ENCODE measurements around the gene CBX1. TPM values are rescaled to one million over a fixed set of nuclear protein-coding genes. Genes with fewer than 3 reads are reported as not detected.

Gene CBX1
- total and polyA plus RNA-seq, 10 of the 15 experiments (the other 5 are each of a cell fraction or from before 2014, with no cell fraction given) = 11.8 to 99.2 (median 43.5) TPM

GRCh38 chr17:48043176-48043575 is 58.1 kb downstream of the CBX1 start (continued):
- TF ChIP-seq BCLAF1 (IDR thresholded peaks at IDR 0.05) (no peak), MEF2B (IDR thresholded peaks at IDR 0.05; ENCODE audit: partially characterized antibody, poor library complexity, severe bottlenecking) (no peak), CHD2 (IDR thresholded peaks at IDR 0.05; ENCODE audit: borderline replicate concordance, low read depth, low read length) (no peak), SRF (IDR thresholded peaks at IDR 0.05; ENCODE audit: low read depth in 2 of 2, low read length in 2 of 2) (no peak), E2F8 (IDR thresholded peaks at IDR 0.05; ENCODE audit: low read depth, partially characterized antibody) (no peak), CTCF (IDR thresholded peaks at IDR 0.05 in 2 of 3, conservative IDR thresholded peaks at IDR 0.05 in 1 of 3; ENCODE audit: control insufficient read depth in 2 of 3, extremely low read depth in 1 of 3, insufficient read depth in 1 of 3, low read depth in 3 of 3, low read length in 3 of 3) (no peak), RUNX3 (IDR thresholded peaks at IDR 0.05; ENCODE audit: low read length) (no peak), BHLHE40 (IDR thresholded peaks at IDR 0.05; ENCODE audit: borderline replicate concordance in 1 of 2, low read depth in 2 of 2, low read length in 1 of 2) (no peak), EGR1 (IDR thresholded peaks at IDR 0.05; ENCODE audit: borderline replicate concordance in 1 of 2, low read depth in 2 of 2, low read length in 2 of 2) (no peak), NFXL1 (IDR thresholded peaks at IDR 0.05; ENCODE audit: borderline replicate concordance) (no peak)
